ENCODE measurements around the gene TRABD2A.

GRCh38 chr2:84925336-84925723 is 44.4 kb upstream of the TRABD2A start:
- no peak for TF ChIP-seq CTCF (conservative IDR thresholded peaks at IDR 0.05 in 1 of 2, IDR thresholded peaks at IDR 0.05 in 1 of 2; ENCODE audit: low read depth in 1 of 2, low read length in 2 of 2)
- no peak for TF ChIP-seq EZH2 (IDR thresholded peaks at IDR 0.05; ENCODE audit: low read length, missing control alignments)
